Measurements from ENCODE around the gene C8G.

C8G gene

GRCh38 chr9:136955943-136956335 lies 10.9 kb downstream of the C8G start:
- DNase-seq = no peak

GRCh38 chr9:136956604-136957003 lies 11.6 kb downstream of the C8G start:
- no peak for DNase-seq

DNA sequence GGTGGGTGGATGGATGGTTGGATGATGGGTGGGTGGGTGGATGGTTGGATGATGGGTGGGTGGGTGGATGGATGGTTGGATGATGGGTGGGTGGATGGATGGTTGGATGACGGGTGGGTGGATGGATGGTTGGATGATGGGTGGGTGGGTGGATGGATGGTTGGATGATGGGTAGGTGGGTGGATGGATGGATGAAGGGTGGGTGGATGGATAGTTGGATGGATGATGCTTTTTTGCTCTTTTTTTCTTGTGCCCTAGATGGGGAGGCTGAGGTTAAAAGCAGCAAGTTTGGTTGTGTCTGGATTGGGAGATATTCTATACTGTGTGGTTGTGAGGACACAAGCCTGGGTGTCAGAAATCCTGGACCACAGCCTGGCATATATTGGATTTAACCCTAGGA lies 12.4 kb downstream of the C8G start:
- no peak for DNase-seq

- DNase-seq = no peak
Observed at GRCh38 chr9:136957901-136958300, 12.9 kb downstream of the C8G start.

GRCh38 chr9:136958473-136958872 lies 13.4 kb downstream of the C8G start:
- no peak for DNase-seq

- no peak for DNase-seq
Observed at GRCh38 chr9:136958898-136959850, 14.1 kb downstream of the C8G start.

GRCh38 chr9:136960212-136960937 lies 15.3 kb downstream of the C8G start:
- no peak for DNase-seq

DNA sequence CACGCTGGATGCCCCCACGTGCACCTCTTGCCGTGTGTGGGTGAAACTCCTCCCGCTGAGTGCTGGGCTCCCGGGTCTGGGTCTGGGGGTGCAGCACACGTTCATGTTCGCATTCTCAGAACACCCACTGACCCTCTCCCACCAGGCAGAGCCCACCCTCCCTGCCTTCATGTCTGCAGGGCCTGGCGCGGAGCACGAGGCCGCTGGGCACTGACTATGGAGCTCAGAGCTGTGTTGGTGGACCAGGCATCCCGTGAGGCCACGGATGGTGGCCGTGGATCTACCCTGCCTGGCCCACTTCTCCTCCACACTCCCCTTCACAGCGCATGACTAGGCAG lies 15.9 kb downstream of the C8G start:
- DNase-seq = no peak

- no peak for DNase-seq
Observed at GRCh38 chr9:136961279-136962065, 16.4 kb downstream of the C8G start.

DNA sequence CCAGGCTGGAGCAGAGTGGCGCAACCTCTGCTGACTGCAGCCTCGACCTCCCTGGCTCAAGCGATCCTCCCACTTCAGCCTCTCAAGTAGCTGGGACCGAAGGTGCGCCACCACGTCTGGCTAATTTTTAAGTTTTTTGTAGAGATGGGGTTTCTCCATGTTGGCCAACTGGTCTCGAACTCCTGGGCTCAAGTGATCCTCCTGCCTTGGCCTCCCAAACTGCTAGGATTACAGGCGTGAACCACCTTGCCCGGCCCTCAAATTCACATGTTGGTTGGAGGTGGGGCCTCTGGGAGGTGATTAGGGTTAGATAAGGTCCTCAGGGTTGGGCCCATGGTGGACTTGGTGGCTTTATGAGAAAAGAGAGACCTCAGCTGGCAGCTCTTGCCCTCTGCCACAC lies 17.1 kb downstream of the C8G start:
- DNase-seq = no peak

- no peak for DNase-seq
Observed at GRCh38 chr9:136962701-136963248, 17.7 kb downstream of the C8G start.

DNA sequence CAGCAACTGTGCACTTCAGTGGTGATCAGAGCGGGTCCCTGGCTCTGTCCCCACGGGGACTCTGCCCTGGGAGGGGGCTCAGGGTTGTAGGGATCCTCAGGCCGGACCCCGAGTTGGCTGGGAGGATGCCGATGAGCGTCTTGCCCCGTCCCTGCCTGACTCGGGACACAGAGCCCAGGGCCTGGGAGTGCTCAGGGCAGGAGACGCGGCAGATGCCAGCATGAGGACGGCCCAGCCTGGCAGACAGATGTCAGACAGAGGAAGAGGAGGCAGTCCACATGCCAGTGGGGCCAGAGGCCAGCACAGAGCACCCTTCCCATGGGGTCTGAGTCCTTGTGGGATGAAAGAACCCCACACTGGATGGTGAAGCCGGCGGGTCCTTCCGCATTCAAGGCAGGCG lies 18.3 kb downstream of the C8G start:
- no peak for DNase-seq

DNA sequence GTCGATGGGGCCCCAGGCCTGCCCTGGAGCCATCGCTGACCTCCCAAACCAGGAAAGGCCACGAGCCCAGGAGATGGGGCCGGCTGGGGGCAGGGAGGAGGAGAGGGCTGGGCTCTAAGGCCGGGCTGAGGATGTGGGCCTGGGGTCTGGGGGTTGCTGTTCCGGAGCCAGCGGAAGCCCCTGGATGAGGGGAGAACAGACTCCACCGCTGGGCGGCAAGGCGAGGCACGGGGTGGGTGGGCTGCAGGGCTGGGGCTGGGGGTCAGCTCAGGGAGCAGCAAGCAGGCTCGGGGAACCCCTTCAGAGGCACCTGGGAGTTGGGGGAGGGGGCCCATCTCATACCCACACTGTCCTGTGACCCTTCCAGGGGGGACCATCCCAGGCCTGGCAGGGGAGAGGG lies 18.7 kb downstream of the C8G start:
- no peak for DNase-seq

GRCh38 chr9:136964171-136964689 lies 19.2 kb downstream of the C8G start:
- no peak for DNase-seq

GRCh38 chr9:136964833-136965422 lies 19.9 kb downstream of the C8G start:
- DNase-seq = no peak

DNA sequence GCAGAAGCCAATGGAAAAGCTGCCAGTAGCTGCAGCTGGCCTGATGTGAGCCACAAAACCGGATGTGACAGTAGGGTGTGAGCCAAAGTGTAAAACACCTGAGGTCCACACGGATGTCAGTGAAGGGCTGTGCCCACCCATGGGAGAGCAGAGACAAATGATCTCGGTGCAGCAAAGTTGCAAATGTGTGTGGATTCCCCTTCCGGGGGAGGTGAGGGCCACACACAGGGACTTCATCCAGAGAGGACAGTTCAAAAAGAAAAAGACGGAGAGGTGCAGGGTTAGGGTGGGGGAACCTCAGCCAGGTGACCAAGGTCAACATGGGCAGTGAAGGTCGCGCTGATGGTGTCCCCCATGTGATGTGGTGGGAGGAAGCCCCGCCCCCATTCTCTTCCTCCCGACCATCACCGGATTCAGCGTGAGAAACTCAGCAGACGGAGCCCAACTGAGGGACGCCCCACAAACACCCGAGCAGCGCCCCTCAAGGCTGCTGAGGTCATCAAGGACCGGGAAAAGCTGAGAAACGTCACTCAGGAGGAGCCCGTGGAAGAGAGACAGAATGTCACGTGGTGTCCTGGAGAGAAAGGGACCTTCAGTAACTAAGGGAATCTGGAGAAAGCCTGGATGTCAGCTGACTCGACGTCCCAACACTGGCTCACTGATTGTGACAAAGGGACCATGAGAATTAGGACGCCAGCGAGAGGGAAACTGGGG lies 20.9 kb downstream of the C8G start:
- DNase-seq = no peak

GRCh38 chr9:136968333-136969127 lies 23.5 kb downstream of the C8G start:
- DNase-seq = no peak

DNA sequence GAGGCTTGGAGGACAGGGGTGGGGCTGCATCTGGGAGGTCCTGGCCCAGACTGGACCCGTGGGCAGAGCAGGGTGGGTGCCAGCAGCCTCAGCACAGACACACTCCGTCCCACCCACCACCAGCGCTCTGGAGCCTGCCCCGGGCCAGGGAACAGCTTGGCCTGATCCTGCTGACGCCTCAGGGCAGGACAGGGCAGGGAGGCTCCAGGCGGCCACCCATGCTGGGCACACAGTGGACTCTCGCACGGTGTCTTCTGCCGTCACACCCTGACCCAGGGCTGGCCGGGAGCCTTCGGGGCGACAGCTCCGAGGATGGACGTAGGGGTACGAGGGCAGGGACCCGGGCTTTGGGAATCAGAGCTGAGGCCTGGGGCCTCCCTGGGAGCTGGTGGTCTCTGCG lies 24.1 kb downstream of the C8G start:
- no peak for DNase-seq

DNA sequence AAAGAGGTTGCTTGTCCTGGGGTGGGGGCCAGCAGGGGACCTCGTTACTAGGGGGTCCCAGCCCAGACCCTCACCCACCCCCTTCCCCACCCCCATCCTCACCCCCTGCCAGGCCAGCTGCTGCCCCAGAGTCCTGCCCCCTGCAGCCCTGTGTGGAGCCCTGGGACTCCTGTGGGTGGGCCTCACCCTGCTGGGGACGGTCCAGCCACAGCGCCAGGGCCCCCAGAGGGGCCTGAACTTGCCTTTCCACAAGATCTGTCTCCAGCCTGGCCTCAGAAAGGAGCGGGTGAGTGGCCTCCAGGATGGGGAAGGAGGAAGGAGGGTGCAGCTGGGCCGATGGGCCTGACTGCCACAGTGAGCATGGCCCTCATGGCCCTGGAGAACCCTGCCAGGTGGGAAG lies 24.7 kb downstream of the C8G start:
- no peak for DNase-seq

- no peak for DNase-seq
Observed at GRCh38 chr9:136970361-136970760, 25.3 kb downstream of the C8G start.

DNA sequence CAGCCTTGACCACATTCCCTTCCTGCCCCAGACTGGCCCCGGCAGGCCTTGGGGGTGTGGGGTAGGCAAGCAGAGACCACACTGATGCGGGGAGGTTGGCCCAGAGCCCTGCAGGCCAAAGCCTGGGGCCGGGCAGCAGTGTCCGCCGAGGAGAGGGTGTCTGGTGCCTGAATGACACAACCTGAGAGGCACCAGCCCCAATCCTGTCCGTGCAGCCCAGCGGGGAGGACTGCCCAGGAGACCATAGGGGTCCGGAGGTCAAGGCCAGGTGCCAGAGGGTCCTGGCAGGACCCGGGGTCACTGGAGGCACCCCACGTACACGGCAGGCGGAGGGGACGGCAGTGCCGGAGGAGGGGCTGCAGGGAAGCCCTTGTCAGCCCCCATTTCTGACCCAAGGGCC lies 26.7 kb downstream of the C8G start:
- DNase-seq = no peak
